Stimulated activated CD4-positive, alpha-beta T cell treated with anti-CD3 and anti-CD28 coated beads, Interleukin-15, amount 100 ng/mL, for 1 hour (primary cell): ENCODE data around the gene SYCE3.
"Not testable (repeated sequence)": the region's sequence is repeated elsewhere in the genome, so short reads cannot be mapped to it uniquely, and the experiment has no call there.

Experiments
- DNase-seq, 2 donors: peaks; one replicate each; pipeline ENCODE4 v3.0.0-alpha.2; 2020; ENCODE audit warnings: low read depth in 1 of 2, low spot score in 1 of 2

Gene SYCE3

DNA sequence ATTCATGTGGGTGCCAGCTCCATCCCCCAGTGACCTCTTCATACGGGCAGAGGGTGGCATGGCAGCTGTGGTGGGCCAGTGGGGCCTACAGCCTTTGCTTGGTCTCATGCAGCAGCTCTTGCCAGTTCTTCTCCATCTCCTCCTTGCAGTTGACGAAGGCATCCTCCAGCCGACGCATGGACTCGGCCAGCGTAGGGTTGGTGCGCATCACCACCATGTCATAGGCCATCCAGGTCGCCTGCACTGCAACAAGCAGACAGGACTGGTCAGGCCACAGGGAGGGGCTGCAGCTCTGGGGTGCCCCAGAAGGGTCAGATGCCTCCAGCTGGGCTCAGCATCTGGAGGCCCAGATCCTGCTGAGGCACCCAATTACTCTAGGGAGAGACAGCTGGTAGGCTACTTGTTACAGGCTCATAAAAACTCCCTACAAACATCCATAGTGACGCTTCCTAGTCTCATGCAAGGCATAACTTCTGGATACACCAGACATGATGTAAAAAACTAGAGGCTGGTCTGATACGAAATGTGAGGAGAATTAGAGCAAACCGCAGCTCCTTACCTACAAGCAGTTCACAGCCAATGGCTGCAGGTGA lies 11.5 kb downstream of the SYCE3 start:
- no peak for DNase-seq

DNA sequence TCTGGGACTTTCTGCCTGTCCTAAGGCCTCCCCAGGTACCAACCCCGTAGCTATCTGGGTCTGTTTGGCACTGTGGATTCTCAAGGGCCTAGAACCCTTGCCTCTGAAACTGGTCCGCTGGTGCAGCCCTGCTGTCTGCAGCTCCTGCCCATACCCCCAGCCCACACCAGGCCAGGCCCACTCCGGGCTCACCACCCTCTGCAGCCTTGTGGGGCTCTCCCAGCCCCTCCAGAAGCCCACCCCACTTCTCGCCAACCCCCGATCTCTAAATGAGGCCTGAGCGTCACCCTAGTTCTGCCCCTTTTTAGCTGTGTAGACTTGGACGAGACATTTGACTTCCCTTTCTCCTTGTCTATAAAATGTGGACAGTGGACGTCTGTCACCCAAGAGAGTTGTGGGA lies 12.3 kb downstream of the SYCE3 start:
- DNase-seq = no peak

DNA sequence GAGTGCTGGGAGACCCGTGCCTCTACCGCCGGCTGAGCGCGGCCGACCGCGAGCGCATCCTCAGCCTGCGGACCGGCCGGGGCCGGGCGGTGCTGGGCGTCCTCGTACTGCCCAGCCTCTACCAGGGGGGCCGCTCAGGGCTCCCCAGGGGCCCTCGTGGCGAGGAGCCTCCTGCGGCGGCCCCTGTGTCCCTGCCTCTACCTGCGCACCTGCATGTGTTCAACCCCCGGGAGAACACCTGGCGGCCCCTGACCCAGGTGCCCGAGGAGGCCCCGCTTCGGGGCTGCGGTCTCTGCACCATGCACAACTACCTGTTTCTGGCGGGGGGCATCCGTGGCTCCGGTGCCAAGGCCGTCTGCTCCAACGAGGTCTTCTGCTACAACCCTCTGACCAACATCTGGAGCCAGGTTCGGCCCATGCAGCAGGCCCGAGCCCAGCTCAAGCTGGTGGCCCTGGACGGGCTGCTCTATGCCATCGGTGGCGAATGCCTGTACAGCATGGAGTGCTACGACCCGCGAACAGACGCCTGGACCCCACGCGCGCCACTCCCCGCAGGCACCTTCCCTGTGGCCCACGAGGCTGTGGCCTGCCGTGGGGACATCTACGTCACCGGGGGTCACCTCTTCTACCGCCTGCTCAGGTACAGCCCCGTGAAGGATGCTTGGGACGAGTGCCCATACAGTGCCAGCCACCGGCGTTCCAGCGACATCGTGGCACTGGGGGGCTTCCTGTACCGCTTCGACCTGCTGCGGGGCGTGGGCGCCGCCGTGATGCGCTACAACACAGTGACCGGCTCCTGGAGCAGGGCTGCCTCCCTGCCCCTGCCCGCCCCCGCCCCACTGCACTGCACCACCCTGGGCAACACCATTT lies 13.6 kb downstream of the SYCE3 start:
- DNase-seq = no peak

DNA sequence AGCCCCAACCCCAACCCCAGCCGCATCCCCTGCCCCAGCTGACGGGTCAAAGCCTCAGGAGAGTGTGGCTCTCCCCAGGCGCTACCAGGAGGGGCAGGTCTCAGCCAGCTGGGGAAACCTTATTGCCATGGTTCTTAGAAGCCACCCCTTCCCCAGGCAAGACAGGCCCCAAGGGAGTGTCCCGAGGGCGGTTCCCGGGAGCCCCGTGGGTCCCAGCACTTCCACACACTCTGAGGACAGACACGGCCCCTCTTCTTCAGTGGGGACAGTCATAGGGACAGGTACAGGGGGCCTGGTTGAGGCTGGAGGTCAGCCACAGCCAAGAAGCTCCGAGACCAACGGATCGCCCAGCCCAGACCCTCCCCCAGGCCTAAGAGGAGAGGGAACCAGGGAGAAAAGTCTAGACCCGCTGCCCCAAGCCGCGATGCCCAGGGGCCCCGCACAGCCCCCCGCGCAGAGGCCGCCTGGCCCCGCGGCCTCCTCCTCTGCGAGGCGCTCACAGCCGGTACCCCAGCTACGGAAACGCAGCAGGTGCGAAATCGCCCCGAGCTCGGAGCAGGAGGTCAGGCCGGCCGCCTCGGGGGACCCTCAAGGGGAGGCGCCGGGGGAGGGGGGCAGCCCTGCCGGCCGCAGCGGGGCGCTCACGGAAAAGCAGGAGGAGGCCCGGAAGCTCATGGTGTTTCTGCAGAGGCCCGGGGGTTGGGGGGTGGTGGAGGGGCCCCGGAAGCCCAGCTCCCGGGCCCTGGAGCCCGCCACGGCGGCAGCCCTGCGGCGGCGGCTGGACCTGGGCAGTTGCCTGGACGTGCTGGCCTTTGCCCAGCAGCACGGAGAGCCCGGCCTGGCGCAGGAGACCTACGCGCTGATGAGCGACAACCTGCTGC lies 14.4 kb downstream of the SYCE3 start:
- DNase-seq = peak in 1 of 2 donors; percentile 42

DNA sequence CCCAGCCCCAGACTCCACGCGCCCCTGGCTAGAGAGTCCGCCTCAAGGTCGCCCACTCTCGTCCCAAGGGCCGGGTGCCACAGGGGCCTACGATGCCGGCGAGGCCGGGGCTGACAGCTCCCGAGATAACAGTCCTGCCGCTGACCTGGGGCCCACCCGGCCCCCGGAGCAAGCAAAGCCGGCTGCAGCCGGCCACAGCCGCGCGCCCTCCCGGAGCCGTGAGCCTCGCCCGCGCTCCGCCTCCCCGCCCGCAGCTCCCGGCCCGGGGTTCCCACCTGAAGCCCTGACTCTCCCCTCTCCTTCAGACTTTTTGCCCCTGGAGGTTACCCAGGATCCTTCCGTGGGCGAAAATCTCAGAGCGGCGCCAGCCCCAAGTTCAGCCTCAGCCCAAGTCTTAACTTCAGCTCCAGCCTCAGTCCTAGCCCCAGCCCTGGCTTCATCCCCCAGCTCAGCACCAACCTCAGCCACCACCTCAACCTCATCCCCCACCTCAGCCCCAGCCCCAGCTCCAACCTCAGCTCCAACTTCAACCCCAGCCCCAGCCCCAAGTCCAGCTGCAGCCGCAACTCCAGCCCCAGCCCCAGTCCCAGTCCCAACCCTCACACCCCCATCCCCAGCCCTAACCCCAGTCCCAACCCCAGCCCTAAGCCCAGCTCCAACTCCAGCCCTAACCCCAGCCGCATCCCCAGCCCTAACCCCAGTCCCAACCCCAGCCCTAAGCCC lies 15.3 kb downstream of the SYCE3 start:
- DNase-seq = no peak

DNA sequence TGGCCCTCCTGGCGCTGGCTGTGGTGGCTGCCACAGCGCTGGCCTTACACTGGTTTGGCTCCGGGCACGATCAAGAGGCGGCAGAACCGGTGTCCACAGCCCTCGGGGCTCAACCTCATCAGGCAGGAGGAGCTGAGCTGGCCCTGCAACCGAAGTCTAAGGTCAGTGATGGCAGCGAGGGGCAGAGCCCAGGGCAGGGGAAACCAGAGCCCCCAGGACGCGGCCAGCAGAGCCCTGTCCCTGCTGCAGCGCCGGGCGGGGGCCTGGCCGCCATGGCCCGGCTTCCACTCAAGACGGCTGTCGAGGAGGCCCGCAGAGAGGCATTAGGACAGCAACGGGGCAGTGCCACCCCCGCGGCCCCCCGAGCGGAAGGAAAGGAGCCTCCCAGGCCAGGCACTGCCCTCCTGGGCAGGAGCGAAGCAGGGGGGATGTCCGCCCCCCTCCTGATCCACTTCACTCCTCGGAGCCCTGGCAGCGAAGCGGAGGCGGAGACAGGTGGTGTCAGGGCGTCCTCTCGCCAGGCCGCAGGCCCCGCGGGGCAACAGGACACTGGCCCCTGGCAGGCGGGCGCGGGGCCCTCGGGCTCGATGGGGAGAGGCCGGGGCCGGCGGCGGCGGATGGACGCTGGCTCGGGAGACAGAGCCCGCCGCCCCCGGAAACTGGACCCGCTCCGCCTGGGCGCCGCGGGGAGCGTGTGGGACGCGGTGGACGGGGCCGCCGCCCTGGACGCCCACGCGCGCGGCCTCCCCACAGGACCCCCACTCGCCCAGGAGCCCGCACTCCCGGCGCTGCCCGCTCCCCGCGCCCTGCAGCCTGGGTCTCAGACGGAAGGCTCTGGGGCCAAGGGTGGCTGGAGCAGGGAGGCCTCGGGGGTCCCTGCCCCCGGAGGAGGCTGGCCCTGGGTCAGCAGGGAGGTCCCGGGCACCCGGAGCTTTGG lies 16.1 kb downstream of the SYCE3 start:
- DNase-seq = no peak

DNA sequence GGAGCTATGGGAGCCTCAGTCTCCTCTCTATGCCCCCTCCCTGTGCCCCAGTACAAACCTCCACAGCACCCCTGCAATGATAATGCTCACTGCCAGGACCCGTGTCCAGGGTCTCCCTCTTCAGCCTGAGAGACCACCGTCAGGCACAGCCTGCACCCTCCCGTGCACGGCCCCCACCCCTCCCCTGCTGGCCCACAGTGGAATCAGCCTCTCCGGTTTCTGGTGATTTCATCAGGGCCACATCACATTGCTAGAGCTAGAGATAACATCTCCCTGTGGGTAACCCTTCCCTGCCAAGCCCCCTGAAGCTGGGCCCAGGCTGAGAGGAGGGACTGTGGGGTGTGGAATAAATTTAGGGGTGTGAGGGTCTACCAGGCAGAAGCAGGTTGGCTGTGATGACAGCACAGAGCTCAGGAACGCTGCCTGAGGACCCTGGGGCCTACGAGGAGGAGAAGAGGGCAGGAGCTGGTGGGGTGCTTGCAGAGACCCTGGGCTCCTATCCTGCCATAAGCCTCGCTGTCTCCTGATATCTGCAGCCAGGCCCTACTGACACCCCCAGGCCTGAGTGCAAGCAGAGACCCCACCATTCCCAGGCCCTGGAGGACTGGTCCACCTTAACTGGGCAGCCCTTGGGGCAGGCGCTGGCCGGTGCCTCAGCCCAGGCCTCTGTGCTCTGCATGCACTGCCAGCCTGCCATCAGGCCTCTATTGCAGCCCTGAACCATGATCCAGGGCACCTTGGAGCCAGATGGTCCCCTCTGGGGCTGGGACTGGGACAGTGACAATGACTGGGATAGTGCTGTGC lies 17.0 kb downstream of the SYCE3 start, which contains the start of gene KLHDC7B:
Gene KLHDC7B (plus strand): TSS at position 378 of the 804 bp plus-strand sequence. CDS start 345 bp downstream, at position 723.
- DNase-seq = no peak

DNA sequence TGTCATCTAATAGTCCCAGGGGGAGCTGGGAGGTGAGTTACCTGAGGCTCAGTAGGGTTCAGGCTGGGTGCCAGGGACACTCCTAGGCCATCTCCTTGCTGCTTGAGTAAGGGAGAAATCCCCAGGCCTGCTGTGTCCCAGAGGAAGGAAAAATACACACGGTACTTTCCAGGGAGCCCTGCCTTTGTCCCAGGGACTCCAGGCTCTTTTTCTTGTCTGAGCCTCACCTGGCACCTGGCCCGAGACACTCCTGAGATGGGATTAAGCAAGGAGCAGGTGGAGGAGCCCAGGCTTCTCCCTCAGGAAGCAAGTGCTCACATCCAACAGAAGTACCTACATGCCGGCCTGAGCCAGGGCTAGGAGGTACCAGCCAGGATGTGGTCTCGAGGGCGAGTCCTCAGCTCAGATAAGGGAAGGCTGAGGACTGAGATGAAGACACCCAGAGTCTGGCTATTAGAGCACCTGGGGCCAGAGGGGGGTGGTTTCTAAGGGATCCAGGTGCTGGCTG lies 17.9 kb downstream of the SYCE3 start:
- no peak for DNase-seq

DNA sequence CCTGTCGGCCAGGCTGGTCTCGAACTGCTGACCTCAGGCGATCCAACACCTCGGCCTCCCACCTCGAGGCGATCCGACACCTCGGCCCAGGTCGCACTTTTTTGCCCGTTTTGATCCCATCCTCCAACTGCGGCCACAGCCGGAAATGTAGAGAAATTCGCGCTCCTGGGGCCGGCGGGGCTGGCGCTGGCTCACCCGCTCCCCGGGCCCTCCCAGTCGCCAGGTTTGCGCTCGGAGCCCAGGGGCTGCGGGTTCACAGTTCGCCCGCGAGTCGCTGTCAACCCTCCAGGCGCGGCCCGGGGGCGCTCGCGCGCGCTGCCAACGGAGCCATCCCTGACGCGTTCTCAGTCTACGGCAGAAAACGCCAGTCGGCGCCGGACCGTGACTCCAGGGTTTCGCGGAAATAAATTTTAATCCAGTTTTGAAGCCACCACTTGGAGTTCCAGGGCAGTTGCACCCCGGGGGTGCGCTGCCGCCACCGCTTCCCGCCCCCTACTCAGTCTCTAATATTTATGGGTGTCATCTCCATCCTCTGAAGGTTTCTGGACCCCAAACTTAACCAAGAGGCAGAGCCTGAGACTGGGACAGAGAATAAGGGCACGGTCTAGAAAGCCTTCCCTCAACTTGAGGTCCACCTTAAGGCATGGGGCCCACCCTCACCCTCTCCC lies 18.5 kb downstream of the SYCE3 start:
- DNase-seq = peak; percentile 71 to 77

DNA sequence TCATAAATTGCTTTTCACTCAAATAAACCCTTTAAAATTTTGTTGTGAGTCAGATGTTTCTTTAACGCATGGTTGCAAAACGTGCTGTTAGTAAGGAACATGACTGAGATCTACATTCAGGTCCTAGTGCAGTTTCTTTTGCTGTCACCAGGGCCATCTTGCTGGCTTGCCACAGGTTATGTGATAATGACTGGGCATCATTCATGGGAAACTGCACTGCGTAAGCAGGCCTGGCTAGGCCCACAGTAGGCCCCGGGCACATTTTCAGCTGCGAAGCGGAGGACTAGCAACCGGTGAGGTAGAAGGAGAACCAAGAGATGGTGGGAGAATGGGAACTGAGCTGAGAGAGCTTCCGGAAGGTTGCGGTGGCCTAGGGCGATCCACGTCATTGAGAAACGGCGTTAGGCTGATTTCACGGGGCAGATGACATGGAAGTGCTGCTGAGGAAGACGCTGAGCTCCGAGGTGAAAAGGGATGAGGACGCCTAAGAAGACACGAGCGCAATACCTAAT lies 20.2 kb downstream of the SYCE3 start:
- no peak for DNase-seq

DNA sequence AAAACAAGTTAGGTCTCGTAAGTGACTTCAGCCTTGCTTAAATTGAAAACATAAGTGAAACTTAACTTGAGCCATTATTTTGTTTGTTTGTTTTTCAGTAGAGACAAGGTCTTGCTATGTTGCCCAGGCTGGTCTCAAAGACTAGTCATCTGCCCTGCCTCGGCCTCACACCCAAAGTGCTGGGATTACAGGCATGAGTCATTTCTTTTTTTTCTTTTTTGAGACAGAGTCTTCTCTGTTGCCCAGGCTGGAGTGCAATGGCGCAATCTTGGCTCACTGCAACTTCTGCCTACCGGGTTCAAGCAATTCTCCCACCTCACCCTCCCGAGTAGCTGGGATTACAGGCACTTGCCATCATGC lies 21.1 kb downstream of the SYCE3 start:
- DNase-seq = not testable (repeated sequence)

DNA sequence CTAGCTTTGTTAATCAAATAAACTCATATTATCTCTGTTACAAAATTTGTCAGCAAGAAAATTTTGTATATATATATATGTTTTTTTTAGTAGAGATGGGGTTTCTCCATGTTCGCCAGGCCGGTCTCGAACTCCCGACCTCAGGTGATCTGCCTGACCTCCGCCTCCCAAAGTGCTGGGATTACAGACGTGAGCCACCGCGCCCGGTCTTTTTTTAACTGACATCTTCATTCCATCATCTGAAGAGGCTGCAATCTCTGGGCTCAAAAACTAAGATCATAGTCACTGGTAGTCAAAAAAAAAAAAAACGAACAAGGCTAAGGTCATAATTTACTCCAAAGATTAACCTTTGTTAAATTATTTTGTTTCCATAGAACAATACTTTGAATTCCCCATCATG lies 22.3 kb downstream of the SYCE3 start:
- DNase-seq = no peak

DNA sequence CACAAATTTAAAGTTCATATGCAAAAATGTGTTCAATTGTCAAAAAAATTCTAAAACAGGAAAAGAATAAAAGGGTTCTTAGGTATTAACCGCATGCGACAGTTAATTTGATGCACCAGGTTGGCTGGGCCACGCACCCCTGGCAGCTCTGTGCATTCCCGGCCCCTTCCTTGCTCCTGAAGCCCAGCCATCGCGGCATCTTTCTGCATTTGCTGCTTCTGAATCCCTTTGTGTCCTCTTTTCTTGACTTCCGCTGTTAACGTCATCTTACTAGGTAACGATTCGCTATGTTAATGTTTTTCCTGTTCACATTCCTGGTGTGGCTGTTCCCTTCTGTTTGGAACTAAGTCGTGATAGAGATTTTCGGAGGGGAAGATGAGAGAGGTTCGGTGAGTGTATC lies 25.0 kb downstream of the SYCE3 start:
- no peak for DNase-seq

DNA sequence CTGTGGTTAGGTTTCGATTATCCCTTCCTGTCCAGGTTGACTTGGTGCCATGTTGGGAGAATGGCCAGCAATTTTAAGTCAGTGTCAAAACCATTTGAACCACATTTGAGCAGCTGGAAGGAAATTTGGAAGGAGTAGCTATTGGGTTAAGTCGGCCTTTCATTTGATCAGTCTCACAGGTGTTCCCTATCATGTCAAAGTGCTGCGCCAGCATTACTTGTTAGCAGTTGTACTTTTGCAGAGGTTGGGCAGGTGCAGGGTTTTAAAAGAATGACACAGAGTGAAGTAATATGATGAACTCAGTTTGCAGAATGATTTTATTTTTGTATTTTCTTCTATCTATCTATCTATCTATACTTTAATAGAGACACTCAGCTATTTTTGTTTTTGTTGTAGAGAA lies 26.5 kb downstream of the SYCE3 start:
- no peak for DNase-seq

DNA sequence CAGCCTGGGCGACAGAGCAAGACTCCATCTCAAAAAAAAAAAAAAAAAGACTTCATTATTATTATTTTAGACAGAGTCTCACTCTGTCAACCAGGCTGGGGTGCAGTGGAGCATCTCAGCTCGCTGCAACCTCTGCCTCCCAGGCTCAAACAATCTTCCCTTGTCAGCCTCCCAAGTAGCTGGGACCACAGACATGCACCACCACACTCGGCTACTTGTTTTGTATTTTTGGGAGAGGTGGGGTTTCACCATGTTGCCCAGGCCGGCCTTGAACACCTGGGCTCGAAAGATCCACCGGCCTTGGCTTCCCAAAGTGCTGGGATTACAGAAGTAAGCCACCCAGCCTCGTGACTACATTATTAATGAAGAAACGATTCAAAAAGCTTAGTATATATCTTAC lies 27.6 kb downstream of the SYCE3 start:
- no peak for DNase-seq

DNA sequence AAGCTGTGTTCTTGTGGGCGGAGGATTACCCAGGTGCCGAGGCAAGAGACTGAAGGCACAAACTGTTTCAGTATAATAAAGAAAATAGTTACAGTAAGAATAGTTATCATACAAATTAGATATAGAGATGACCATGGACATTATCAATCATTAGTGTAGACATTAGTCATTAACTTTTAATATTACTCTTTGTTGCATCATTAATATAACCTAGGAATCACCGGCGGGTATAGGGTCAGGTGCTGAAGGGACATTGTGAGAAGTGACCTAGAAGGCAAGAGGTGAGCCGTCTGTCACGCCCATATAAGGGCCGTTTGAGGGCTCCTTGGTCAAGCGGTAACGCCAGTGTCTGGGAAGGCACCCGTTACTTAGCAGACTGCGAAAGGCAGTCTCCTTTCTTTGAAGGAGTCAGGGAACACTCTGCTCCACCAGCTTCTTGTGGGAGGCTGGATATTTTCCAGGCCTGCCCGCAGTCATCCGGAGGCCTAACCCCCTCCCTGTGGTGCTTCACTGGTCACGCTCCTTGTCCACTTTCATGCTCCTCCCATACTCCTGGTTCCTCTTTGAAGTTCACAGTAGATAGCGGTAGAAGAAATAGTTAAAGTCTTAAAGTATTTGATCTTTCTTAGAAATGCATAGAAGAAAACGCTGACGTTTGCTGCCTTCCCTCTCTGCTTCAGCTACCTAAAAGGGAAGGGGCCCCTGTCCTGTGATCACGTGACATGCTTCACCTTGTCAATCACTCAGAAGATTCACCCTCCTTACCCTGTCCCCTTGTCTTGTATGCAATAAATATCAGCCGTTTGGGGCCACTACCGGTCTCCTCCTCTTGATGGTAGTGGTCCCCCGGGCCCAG lies 28.6 kb downstream of the SYCE3 start:
- not testable (repeated sequence) for DNase-seq
